SK-N-SH (cell line): Measurements from ENCODE around the gene KCNG4.

Experiments used
- FOXJ3 ChIP-seq: sonication (generic); formaldehyde crosslinking; IDR thresholded peaks from 2 replicates; pipeline ENCODE4 v1.5.1; 2020; ENCODE audit warnings: mild to moderate bottlenecking, missing genetic modification reagents
- GABPA ChIP-seq: IDR thresholded peaks from 2 replicates; pipeline ENCODE4 v1.4.0; 2012; ENCODE audit warnings: low read depth, mild to moderate bottlenecking
- NRF1 ChIP-seq: IDR thresholded peaks from 2 replicates; pipeline ENCODE4 v1.6.1; 2012; ENCODE audit warnings: low read depth, mild to moderate bottlenecking, low read length
- POLR2AphosphoS5 ChIP-seq: IDR thresholded peaks from 2 replicates; pipeline ENCODE4 v1.6.1; 2012; ENCODE audit warnings: low read depth, low read length
- RAD21 ChIP-seq: IDR thresholded peaks from 2 replicates; pipeline ENCODE4 v1.6.1; 2012; ENCODE audit warnings: mild to moderate bottlenecking, low read length
- TCF12 ChIP-seq: IDR thresholded peaks from 2 replicates; pipeline ENCODE4 v1.4.0; 2012
- TF ChIP-seq, protein P1 (sequence below): fragments of 200-600 bp; sonication (generic); IDR thresholded peaks from 2 replicates; pipeline ENCODE4 v1.6.1; 2017; ENCODE audit warnings: antibody characterized with exemption, mild to moderate bottlenecking, moderate library complexity
- TF ChIP-seq, protein P2 (sequence below): IDR thresholded peaks from 2 replicates; pipeline ENCODE4 v1.4.0; 2012; ENCODE audit warnings: low read depth, borderline replicate concordance

DNA sequence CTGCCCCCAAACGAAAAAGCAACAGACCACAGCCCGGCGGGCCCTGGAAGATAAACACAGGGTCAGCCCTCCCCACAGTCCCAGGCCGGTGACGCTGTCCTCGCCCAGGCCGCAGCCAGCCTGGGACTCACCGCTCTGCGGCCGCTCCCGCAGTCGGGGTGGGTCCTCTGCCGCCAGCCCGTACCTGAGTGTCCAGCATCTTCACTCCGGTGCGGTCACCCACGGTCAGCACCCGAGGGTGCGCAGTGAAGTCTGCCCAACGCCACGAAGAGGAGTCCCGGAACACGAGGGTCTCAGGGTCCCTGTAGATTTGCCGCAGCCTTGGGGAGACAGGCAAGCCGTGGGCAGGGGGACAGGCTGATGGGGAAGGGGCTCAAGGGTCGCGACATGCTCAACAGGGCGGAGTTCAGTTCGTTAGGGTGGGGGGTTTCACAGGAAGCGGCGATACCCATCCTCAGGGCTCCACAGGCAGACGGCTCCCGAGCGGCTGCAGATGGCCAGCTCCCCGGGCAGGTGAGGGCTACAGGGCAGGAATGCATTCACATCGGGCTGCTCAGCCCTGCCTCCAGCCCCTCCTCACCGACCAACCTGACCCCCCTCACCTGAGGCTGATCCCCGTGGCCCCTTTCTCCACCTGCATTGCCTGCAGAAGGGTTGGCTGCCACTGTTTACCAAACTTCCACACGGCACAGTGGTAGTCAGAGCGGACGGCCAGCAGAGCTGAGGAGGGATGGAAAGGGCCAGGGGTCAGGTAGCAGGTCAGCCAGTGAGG is 58.5 kb downstream of the KCNG4 start:
- no peak for TF ChIP-seq NRF1
- no peak for TF ChIP-seq RAD21
- TF ChIP-seq, protein P1, sequence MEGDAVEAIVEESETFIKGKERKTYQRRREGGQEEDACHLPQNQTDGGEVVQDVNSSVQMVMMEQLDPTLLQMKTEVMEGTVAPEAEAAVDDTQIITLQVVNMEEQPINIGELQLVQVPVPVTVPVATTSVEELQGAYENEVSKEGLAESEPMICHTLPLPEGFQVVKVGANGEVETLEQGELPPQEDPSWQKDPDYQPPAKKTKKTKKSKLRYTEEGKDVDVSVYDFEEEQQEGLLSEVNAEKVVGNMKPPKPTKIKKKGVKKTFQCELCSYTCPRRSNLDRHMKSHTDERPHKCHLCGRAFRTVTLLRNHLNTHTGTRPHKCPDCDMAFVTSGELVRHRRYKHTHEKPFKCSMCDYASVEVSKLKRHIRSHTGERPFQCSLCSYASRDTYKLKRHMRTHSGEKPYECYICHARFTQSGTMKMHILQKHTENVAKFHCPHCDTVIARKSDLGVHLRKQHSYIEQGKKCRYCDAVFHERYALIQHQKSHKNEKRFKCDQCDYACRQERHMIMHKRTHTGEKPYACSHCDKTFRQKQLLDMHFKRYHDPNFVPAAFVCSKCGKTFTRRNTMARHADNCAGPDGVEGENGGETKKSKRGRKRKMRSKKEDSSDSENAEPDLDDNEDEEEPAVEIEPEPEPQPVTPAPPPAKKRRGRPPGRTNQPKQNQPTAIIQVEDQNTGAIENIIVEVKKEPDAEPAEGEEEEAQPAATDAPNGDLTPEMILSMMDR, result no peak
- no peak for TF ChIP-seq POLR2AphosphoS5
- no peak for TF ChIP-seq GABPA
- TF ChIP-seq, protein P2, sequence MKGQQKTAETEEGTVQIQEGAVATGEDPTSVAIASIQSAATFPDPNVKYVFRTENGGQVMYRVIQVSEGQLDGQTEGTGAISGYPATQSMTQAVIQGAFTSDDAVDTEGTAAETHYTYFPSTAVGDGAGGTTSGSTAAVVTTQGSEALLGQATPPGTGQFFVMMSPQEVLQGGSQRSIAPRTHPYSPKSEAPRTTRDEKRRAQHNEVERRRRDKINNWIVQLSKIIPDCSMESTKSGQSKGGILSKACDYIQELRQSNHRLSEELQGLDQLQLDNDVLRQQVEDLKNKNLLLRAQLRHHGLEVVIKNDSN, result no peak
- no peak for TF ChIP-seq TCF12
- no peak for TF ChIP-seq FOXJ3 (CRISPR knock-in tag)
